OCI-LY1 (cell line): Measurements from ENCODE around the gene CAMTA1.

ENCODE experiments used
- CTCF ChIP-seq: fragments of 200-600 bp; sonication (generic), shearing (Covaris generic); IDR thresholded peaks from 2 replicates; pipeline ENCODE4 v1.5.1; 2017; ENCODE audit warnings: mild to moderate bottlenecking, antibody characterized with exemption, low read length, moderate library complexity, mixed read lengths
- EZH2 ChIP-seq: fragments of 200-600 bp; sonication (generic), shearing (Covaris generic); IDR thresholded peaks from 2 replicates; pipeline ENCODE4 v1.8.0; 2017; ENCODE audit warnings: borderline replicate concordance, mixed run types, mild to moderate bottlenecking, antibody characterized with exemption, low read length, moderate library complexity, mixed read lengths

DNA sequence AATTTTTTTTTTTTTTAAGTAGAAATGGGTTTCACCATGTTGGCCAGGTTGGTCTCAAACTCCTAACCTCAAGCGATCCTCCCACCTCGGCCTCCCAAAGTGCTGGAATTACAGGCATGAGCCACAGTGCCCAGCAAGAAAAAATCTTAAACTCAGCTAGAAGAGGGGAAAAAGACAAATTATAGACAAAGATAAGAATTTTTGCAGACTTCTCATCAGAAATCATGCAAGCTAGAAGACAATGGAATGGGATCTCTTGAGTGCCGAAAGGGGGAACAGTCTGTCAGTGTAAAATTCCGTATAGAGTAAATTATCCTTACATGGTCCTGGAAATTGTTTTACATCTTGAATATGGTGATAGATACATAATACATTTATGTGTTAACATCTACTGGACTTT, 294.4 kb downstream of the CAMTA1 start:
- TF ChIP-seq CTCF: no peak
- no peak for TF ChIP-seq EZH2
